ENCODE data around the gene GAB1. TPM values are rescaled to one million over a fixed set of nuclear protein-coding genes. Genes with fewer than 3 reads are reported as not detected.

GAB1 gene
- total and polyA plus RNA-seq, 5 donors from 2014 or later, result 1.2 TPM; not detected in 4

DNA sequence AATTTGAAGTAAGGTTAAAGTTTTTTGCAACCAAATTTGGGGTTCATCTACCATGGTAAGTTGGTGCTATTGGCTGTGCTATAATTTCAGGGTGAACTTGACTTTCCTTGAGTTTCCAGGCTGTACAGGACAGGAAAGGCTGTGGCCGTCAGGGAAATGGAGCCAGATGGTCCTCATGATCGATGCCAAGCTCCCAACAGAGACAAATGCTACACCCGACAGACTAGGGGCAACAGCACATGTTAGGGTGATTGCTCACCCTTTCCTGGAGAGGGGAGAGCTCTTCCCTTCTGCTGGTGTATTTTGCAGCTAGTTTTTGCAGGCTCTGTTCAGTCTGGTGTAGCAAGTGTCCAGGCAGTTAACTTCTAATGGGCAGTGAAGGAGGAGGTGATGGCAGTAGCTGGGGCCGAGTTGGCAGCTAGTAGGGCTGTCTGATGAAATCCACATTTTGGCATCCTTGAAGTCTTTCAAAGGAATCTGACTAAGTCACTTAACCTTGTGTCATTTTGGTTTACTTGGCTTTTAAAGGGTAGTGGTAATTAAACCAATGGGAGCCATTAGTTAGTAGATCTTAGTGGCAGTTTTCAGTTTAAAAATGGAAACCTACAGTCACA, 47.8 kb downstream of the GAB1 start:
- H3K36me3 Mint-ChIP-seq, result no peaks in the 10 kb centered on the region
- no peaks in the 10 kb centered on the region for H3K36me3 ChIP-seq (ENCODE audit: control insufficient read depth, insufficient read depth, low read length)
- H3K4me3 Mint-ChIP-seq, result no peak overlapping the region
- ATAC-seq (ENCODE audit: low read depth in 2 of 2) (no peak), DNase-seq (no peak)
- no peaks in the 10 kb centered on the region for H3K4me1 ChIP-seq (ENCODE audit: control insufficient read depth, insufficient read depth, low read length, poor library complexity, severe bottlenecking)
- H3K27me3 Mint-ChIP-seq, result no peaks in the 10 kb centered on the region
- no peaks in the 10 kb centered on the region for H3K4me1 Mint-ChIP-seq
- no peak overlapping the region for H3K27ac Mint-ChIP-seq
- peaks cover 0 to 1% (median 0%) of the 10 kb centered on the region in 7 donors for H3K9me3 Mint-ChIP-seq
- H3K9me3 ChIP-seq (ENCODE audit: control insufficient read depth in 2 of 2, low read length in 2 of 2), result no peaks in the 10 kb centered on the region
- H3K27me3 ChIP-seq (ENCODE audit: control insufficient read depth, insufficient read depth, low read length), result no peaks in the 10 kb centered on the region
- no peak overlapping the region for H3K4me3 ChIP-seq (ENCODE audit: low read depth, low read length)
- no peak overlapping the region for H3K27ac ChIP-seq (ENCODE audit: insufficient read depth, low read length, poor library complexity, severe bottlenecking)

- Histone ChIP-seq H3K4me1 (ENCODE audit: control insufficient read depth, insufficient read depth, low read length, poor library complexity, severe bottlenecking) (no peaks in the 10 kb centered on the region), H3K4me3 (ENCODE audit: low read depth, low read length) (no peak overlapping the region), H3K36me3 (ENCODE audit: control insufficient read depth, insufficient read depth, low read length) (no peaks in the 10 kb centered on the region), H3K27me3 (ENCODE audit: control insufficient read depth, insufficient read depth, low read length) (no peaks in the 10 kb centered on the region), H3K9me3 (ENCODE audit: control insufficient read depth in 2 of 2, low read length in 2 of 2) (no peaks in the 10 kb centered on the region), H3K27ac (ENCODE audit: insufficient read depth, low read length, poor library complexity, severe bottlenecking) (no peak overlapping the region)
- DNase-seq, result no peak
- Mint-ChIP-seq H3K27ac (no peak overlapping the region), H3K27me3 (no peaks in the 10 kb centered on the region), H3K4me3 (no peak overlapping the region), H3K36me3 (no peaks in the 10 kb centered on the region), H3K9me3 (peaks cover 0 to 1% (median 0%) of the 10 kb centered on the region in 7 donors), H3K4me1 (no peaks in the 10 kb centered on the region)
- no peak for ATAC-seq (ENCODE audit: low read depth in 2 of 2)
Measured at GRCh38 chr4:143386812-143387211, 50.1 kb downstream of the GAB1 start.

- H3K4me1 Mint-ChIP-seq, result no peaks in the 10 kb centered on the region
- ATAC-seq (ENCODE audit: low read depth in 2 of 2), result no peak
- Histone ChIP-seq H3K4me3 (ENCODE audit: low read depth, low read length) (no peak overlapping the region), H3K36me3 (ENCODE audit: control insufficient read depth, insufficient read depth, low read length) (no peaks in the 10 kb centered on the region), H3K27ac (ENCODE audit: insufficient read depth, low read length, poor library complexity, severe bottlenecking) (no peak overlapping the region), H3K9me3 (ENCODE audit: control insufficient read depth in 2 of 2, low read length in 2 of 2) (no peaks in the 10 kb centered on the region), H3K27me3 (ENCODE audit: control insufficient read depth, insufficient read depth, low read length) (no peaks in the 10 kb centered on the region), H3K4me1 (ENCODE audit: control insufficient read depth, insufficient read depth, low read length, poor library complexity, severe bottlenecking) (no peaks in the 10 kb centered on the region)
- H3K9me3 Mint-ChIP-seq, result peaks cover 0 to 1% (median 0%) of the 10 kb centered on the region in 7 donors
- H3K27ac Mint-ChIP-seq, result no peak overlapping the region
- no peaks in the 10 kb centered on the region for H3K27me3 Mint-ChIP-seq
- no peak overlapping the region for H3K4me3 Mint-ChIP-seq
- H3K36me3 Mint-ChIP-seq, result no peaks in the 10 kb centered on the region
- DNase-seq, result no peak
Measured at GRCh38 chr4:143389579-143390195, 53.0 kb downstream of the GAB1 start.

- DNase-seq (no peak), ATAC-seq (ENCODE audit: low read depth in 2 of 2) (no peak)
- H3K4me1 ChIP-seq (ENCODE audit: control insufficient read depth, insufficient read depth, low read length, poor library complexity, severe bottlenecking), result no peaks in the 10 kb centered on the region
- H3K9me3 ChIP-seq (ENCODE audit: control insufficient read depth in 2 of 2, low read length in 2 of 2), result no peaks in the 10 kb centered on the region
- no peaks in the 10 kb centered on the region for H3K27me3 ChIP-seq (ENCODE audit: control insufficient read depth, insufficient read depth, low read length)
- Mint-ChIP-seq H3K4me3 (no peak overlapping the region), H3K36me3 (no peaks in the 10 kb centered on the region), H3K27me3 (no peaks in the 10 kb centered on the region), H3K9me3 (peaks cover 0 to 1% (median 0%) of the 10 kb centered on the region in 7 donors), H3K4me1 (no peaks in the 10 kb centered on the region), H3K27ac (no peak overlapping the region)
- no peak overlapping the region for H3K27ac ChIP-seq (ENCODE audit: insufficient read depth, low read length, poor library complexity, severe bottlenecking)
- H3K4me3 ChIP-seq (ENCODE audit: low read depth, low read length), result no peak overlapping the region
- no peaks in the 10 kb centered on the region for H3K36me3 ChIP-seq (ENCODE audit: control insufficient read depth, insufficient read depth, low read length)
Measured at GRCh38 chr4:143390764-143391163, 54.1 kb downstream of the GAB1 start.

- Mint-ChIP-seq H3K4me1 (no peaks in the 10 kb centered on the region), H3K4me3 (no peak overlapping the region), H3K27ac (no peak overlapping the region), H3K36me3 (no peaks in the 10 kb centered on the region), H3K27me3 (no peaks in the 10 kb centered on the region), H3K9me3 (peaks cover 0 to 2% (median 0%) of the 10 kb centered on the region in 7 donors)
- Histone ChIP-seq H3K36me3 (ENCODE audit: control insufficient read depth, insufficient read depth, low read length) (no peaks in the 10 kb centered on the region), H3K27me3 (ENCODE audit: control insufficient read depth, insufficient read depth, low read length) (peaks cover 3% of the 10 kb centered on the region), H3K4me1 (ENCODE audit: control insufficient read depth, insufficient read depth, low read length, poor library complexity, severe bottlenecking) (no peaks in the 10 kb centered on the region), H3K9me3 (ENCODE audit: control insufficient read depth in 2 of 2, low read length in 2 of 2) (no peaks in the 10 kb centered on the region), H3K27ac (ENCODE audit: insufficient read depth, low read length, poor library complexity, severe bottlenecking) (no peak overlapping the region), H3K4me3 (ENCODE audit: low read depth, low read length) (no peak overlapping the region)
- ATAC-seq (ENCODE audit: low read depth in 2 of 2) (no peak), DNase-seq (no peak)
Measured at GRCh38 chr4:143391261-143391660, 54.6 kb downstream of the GAB1 start.

GRCh38 chr4:143391895-143392294, 55.2 kb downstream of the GAB1 start:
- Histone ChIP-seq H3K9me3 (ENCODE audit: control insufficient read depth in 2 of 2, low read length in 2 of 2) (no peaks in the 10 kb centered on the region), H3K36me3 (ENCODE audit: control insufficient read depth, insufficient read depth, low read length) (no peaks in the 10 kb centered on the region), H3K4me1 (ENCODE audit: control insufficient read depth, insufficient read depth, low read length, poor library complexity, severe bottlenecking) (no peaks in the 10 kb centered on the region), H3K4me3 (ENCODE audit: low read depth, low read length) (no peak overlapping the region), H3K27ac (ENCODE audit: insufficient read depth, low read length, poor library complexity, severe bottlenecking) (no peak overlapping the region), H3K27me3 (ENCODE audit: control insufficient read depth, insufficient read depth, low read length) (peaks cover 3% of the 10 kb centered on the region)
- Mint-ChIP-seq H3K9me3 (peaks cover 0 to 4% (median 0%) of the 10 kb centered on the region in 7 donors), H3K4me1 (no peaks in the 10 kb centered on the region), H3K27ac (no peak overlapping the region), H3K27me3 (no peaks in the 10 kb centered on the region), H3K36me3 (no peaks in the 10 kb centered on the region), H3K4me3 (no peak overlapping the region)
- ATAC-seq (ENCODE audit: low read depth in 2 of 2) (no peak), DNase-seq (no peak)

DNA sequence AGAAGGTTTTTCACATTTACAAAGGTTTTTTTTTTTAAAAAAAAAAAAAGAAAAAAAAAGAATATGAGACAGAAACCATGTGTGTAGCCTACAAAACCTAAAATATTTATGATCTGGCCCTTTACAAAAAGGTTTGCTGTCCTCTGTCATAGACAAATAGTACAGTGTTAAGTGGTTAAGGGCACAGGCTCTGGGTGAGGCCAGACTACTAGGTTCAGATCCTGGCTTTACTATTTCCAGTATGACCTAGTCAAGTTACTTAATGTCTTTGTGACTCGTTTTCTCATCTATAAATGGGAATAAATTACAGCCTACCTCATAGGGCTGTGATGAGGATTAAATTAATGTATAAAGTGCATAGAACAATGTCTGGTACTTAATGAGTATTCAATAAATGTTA, 56.5 kb downstream of the GAB1 start:
- H3K9me3 Mint-ChIP-seq, result peaks cover 0 to 4% (median 0%) of the 10 kb centered on the region in 7 donors
- Histone ChIP-seq H3K4me3 (ENCODE audit: low read depth, low read length) (no peak overlapping the region), H3K9me3 (ENCODE audit: control insufficient read depth in 2 of 2, low read length in 2 of 2) (no peaks in the 10 kb centered on the region), H3K4me1 (ENCODE audit: control insufficient read depth, insufficient read depth, low read length, poor library complexity, severe bottlenecking) (no peaks in the 10 kb centered on the region), H3K27ac (ENCODE audit: insufficient read depth, low read length, poor library complexity, severe bottlenecking) (no peak overlapping the region), H3K36me3 (ENCODE audit: control insufficient read depth, insufficient read depth, low read length) (no peaks in the 10 kb centered on the region), H3K27me3 (ENCODE audit: control insufficient read depth, insufficient read depth, low read length) (peaks cover 6% of the 10 kb centered on the region)
- DNase-seq (no peak), ATAC-seq (ENCODE audit: low read depth in 2 of 2) (no peak)
- no peaks in the 10 kb centered on the region for H3K36me3 Mint-ChIP-seq
- H3K4me3 Mint-ChIP-seq, result no peak overlapping the region
- H3K27me3 Mint-ChIP-seq, result no peaks in the 10 kb centered on the region
- no peaks in the 10 kb centered on the region for H3K4me1 Mint-ChIP-seq
- no peak overlapping the region for H3K27ac Mint-ChIP-seq
